ENCODE data around the gene DCHS1. TPM values are rescaled to one million over a fixed set of nuclear protein-coding genes. Genes with fewer than 3 reads are reported as not detected.

Gene DCHS1
- total RNA-seq, 4 donors from 2014 or later: 3.9 to 9.0 (median 6.4) TPM

DNA sequence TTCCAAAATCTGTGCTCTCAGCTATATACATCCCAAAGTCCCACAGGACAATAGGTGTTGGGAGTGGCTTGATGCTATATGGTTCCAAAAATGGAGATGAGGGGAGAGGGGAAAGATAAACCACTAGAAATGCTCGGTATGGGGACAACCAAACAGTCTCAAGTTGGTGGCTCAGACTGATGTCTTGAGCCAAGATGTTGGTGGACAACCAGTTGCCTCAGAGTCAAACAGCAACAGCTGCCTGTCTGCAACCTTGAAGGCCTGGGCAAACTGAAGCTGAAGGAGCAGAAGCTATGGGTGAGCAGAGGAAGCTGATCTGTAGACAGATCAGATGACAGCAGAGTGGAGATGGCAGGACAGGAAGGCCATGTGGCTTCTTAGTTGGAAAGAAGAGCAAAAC lies 56.2 kb downstream of the DCHS1 start:
- Histone ChIP-seq H3K27ac (no peak overlapping the region), H3K4me1 (peaks cover 19% of the 10 kb centered on the region), H3K27me3 (no peaks in the 10 kb centered on the region), H3K9me3 (no peaks in the 10 kb centered on the region), H3K4me3 (no peak overlapping the region), H3K36me3 (peaks cover 41% of the 10 kb centered on the region)
- no peak for TF ChIP-seq POLR2A (IDR thresholded peaks at IDR 0.05)
- TF ChIP-seq EP300 (IDR thresholded peaks at IDR 0.05): no peak
- TF ChIP-seq, protein P1, sequence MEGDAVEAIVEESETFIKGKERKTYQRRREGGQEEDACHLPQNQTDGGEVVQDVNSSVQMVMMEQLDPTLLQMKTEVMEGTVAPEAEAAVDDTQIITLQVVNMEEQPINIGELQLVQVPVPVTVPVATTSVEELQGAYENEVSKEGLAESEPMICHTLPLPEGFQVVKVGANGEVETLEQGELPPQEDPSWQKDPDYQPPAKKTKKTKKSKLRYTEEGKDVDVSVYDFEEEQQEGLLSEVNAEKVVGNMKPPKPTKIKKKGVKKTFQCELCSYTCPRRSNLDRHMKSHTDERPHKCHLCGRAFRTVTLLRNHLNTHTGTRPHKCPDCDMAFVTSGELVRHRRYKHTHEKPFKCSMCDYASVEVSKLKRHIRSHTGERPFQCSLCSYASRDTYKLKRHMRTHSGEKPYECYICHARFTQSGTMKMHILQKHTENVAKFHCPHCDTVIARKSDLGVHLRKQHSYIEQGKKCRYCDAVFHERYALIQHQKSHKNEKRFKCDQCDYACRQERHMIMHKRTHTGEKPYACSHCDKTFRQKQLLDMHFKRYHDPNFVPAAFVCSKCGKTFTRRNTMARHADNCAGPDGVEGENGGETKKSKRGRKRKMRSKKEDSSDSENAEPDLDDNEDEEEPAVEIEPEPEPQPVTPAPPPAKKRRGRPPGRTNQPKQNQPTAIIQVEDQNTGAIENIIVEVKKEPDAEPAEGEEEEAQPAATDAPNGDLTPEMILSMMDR (IDR thresholded peaks at IDR 0.05): no peak
- no peak for TF ChIP-seq POLR2AphosphoS5 (IDR thresholded peaks at IDR 0.05)
- WGBS: 100% methylated on average over 1 of the region's 1 CpG
- DNase-seq (ENCODE audit: low spot score in 2 of 2): no peak

DNA sequence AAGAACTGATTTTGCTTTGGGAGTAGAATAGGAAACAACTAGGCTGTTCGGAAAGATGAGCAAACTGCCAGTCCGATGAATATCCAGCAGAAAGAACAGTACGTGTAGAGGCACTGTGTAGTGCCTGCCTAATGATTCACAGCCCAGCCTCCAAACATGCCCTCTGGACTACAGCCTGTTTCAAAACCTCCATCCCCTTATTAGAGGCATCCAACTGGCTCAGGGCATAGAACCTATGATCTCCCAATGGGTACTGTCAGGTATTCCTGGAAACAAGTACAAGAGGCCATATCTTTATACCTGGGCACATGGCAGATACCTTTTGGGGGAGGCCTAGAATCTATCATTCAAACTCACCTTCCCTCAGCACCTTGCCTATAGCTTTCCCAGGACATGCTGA lies 57.1 kb downstream of the DCHS1 start:
- DNase-seq (ENCODE audit: low spot score in 2 of 2): no peak
- Histone ChIP-seq H3K36me3 (peaks cover 47% of the 10 kb centered on the region), H3K9me3 (no peaks in the 10 kb centered on the region), H3K27ac (no peak overlapping the region), H3K27me3 (no peaks in the 10 kb centered on the region), H3K4me1 (peaks cover 17% of the 10 kb centered on the region), H3K4me3 (no peak overlapping the region)
- 79% methylated on average over 3 of the region's 3 CpGs for WGBS
- TF ChIP-seq POLR2AphosphoS5 (IDR thresholded peaks at IDR 0.05): no peak
- no peak for TF ChIP-seq POLR2A (IDR thresholded peaks at IDR 0.05)
- TF ChIP-seq EP300 (IDR thresholded peaks at IDR 0.05): no peak
- TF ChIP-seq, protein P1 (IDR thresholded peaks at IDR 0.05): no peak

DNA sequence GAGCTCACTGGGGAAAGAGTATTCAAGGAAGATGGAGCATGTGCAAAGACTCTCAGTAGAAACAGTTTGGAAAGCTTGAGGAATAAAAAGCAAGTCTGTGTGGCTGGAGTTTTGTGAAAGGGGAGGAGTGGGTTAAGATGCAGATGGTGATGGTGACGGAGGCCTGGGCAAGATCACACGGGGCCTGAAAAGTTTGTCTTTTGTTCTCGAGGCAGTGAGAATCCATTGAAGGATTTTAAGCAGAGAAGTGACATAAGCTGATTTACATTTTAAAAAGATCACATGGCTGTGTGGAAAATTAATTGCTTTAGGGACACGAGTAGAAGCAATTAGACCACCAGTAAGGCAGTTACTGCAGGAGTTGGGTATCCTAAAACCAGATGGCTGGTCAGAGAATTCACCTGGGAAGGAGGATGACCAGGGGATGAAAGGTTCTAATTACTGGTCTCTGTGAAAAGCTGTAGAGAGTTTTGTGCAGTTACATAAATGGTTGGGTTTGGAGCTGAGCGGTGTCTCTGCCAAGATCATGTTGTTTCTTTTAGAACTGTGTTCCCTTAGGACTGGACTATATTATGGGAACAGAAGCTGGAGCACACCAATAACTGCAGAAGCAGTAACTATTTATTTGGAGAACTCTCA lies 59.3 kb downstream of the DCHS1 start:
- peaks cover under 1% of the 10 kb centered on the region for H3K4me1 ChIP-seq
- peaks cover 55% of the 10 kb centered on the region for H3K36me3 ChIP-seq
- TF ChIP-seq EP300 (IDR thresholded peaks at IDR 0.05) (no peak), POLR2A (IDR thresholded peaks at IDR 0.05) (no peak)
- TF ChIP-seq, protein P1 (IDR thresholded peaks at IDR 0.05): no peak
- 52% methylated on average over 5 of the region's 5 CpGs for WGBS
- no peak for DNase-seq (ENCODE audit: low spot score in 2 of 2)
- H3K4me3 ChIP-seq: no peak overlapping the region
- H3K27ac ChIP-seq: no peak overlapping the region
- no peaks in the 10 kb centered on the region for H3K27me3 ChIP-seq
- H3K9me3 ChIP-seq: no peaks in the 10 kb centered on the region

DNA sequence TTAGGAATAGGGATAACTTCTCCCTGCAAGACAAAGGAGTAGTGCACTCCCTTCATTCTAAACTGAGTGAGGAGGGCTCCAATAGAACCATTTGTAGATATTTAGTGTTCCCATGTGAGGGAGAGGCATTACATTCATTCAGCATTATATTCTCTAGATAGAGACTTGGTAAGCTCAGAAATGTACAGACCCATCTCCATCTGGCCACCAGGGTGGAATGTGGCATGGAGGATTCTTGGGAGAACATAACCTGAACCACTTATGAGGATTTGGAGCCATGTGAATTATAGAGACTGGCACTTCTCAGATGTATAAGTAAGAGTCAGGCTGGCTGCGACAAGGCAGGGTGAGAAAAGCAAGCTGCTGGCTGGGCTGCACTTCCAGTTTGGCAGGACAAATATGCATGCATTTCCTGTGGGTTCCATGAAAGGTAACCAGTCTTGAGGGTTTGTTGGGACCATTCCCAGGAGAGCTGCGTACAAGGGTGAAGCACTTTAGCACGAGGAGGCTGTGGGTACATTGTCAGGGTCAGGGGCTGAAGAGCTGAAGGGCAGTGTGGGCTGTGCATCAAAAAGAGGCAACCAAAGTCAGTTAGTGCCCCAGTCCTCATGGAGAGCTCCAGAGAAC lies 61.4 kb downstream of the DCHS1 start:
- H3K9me3 ChIP-seq: no peaks in the 10 kb centered on the region
- no peak overlapping the region for H3K4me3 ChIP-seq
- DNase-seq (ENCODE audit: low spot score in 2 of 2): no peak
- no peaks in the 10 kb centered on the region for H3K27me3 ChIP-seq
- peaks cover 36% of the 10 kb centered on the region for H3K36me3 ChIP-seq
- TF ChIP-seq POLR2A (IDR thresholded peaks at IDR 0.05) (no peak), POLR2AphosphoS5 (IDR thresholded peaks at IDR 0.05) (no peak), EP300 (IDR thresholded peaks at IDR 0.05) (no peak)
- TF ChIP-seq, protein P1 (IDR thresholded peaks at IDR 0.05): no peak
- 82% methylated on average over 3 of the region's 3 CpGs for WGBS
- H3K4me1 ChIP-seq: no peaks in the 10 kb centered on the region
- no peak overlapping the region for H3K27ac ChIP-seq

DNA sequence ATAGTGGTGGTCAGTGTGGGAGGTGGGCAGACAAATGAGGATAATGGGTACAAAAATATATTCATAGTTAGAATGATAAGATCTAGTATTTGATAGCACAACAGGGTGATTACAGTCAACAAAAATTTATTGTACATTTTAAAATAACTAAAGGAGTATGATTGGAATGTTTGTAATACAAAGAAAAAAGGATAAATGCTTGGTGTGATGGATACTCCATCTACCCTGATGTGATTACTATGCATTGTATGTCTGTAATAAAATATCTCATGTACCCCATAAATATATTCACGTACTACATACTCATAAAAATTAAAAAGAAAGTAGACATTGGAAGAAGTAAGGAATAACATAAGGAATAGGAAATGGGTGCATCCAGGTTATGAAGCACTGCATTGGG lies 67.6 kb downstream of the DCHS1 start:
- Histone ChIP-seq H3K9me3 (peaks cover 6% of the 10 kb centered on the region), H3K27me3 (no peaks in the 10 kb centered on the region), H3K4me1 (peaks cover 8% of the 10 kb centered on the region), H3K27ac (no peak overlapping the region), H3K36me3 (peaks cover 10% of the 10 kb centered on the region), H3K4me3 (no peak overlapping the region)
- no peak for TF ChIP-seq POLR2AphosphoS5 (IDR thresholded peaks at IDR 0.05)
- TF ChIP-seq, protein P1 (IDR thresholded peaks at IDR 0.05): no peak
- no peak for TF ChIP-seq EP300 (IDR thresholded peaks at IDR 0.05)
- TF ChIP-seq POLR2A (IDR thresholded peaks at IDR 0.05): no peak
- DNase-seq (ENCODE audit: low spot score in 2 of 2): no peak
- 75% methylated on average over 1 of the region's 1 CpG for WGBS
